Mucosa of descending colon (tissue), 3 donors: ENCODE data around the gene EFNA1. TPM values are rescaled to one million over a fixed set of nuclear protein-coding genes. Genes with fewer than 3 reads are reported as not detected.
A peak's percentile ranks its signal among the peaks of the same experiment; 100 is the strongest.

Experiments used
- ATAC-seq: fragments of 200-7000 bp; cut with Tn5 transposase; one replicate; pipeline ENCODE4 v1.9.1; 2020; ENCODE audit warnings: mild to moderate bottlenecking, moderate library complexity
- DNase-seq, 3 donors: peaks; one replicate each; pipeline ENCODE4 v3.0.0-alpha.2; 2020
- H3K36me3 ChIP-seq: fragments of 200-600 bp; one replicate; pipeline ENCODE4 v1.8.0; 2021; ENCODE audit warnings: low read depth, mild to moderate bottlenecking
- H3K4me1 ChIP-seq: fragments of 200-600 bp; one replicate; pipeline ENCODE4 v1.8.0; 2021; ENCODE audit warnings: low read depth, mild to moderate bottlenecking
- H3K4me3 ChIP-seq: fragments of 200-600 bp; one replicate; pipeline ENCODE4 v1.8.0; 2021; ENCODE audit warnings: mild to moderate bottlenecking
- H3K9me3 ChIP-seq: fragments of 200-600 bp; one replicate; pipeline ENCODE4 v1.8.0; 2021; ENCODE audit warnings: mild to moderate bottlenecking
- CTCF ChIP-seq: fragments of 200-600 bp; IDR thresholded peaks from one replicate; pipeline ENCODE4 v1.8.0; 2022; ENCODE audit warnings: antibody characterized with exemption, mild to moderate bottlenecking
- intact Hi-C, 2 donors: fragments of 100-400 bp; cut with DNase I in 1 of 2; cut with micrococcal nuclease in 1 of 2; formaldehyde crosslinking; loops; one replicate each; pipeline versions ENCODE4 v1.11.0 to v1.11.1; 2022; cut with DNase I, micrococcal nuclease
- total RNA-seq, 3 donors: library from RNA; stranded (reverse); fragmentation: NEBNext Ultra II Directional in 2 of 3; extraction: Animal tissue kit (Norgen Biotek cat#: 25700) in 2 of 3; gene quantifications; one replicate each; pipeline versions ENCODE4 v1.2.1 to v1.2.4, GENCODE V29; 2021 to 2023
- donor health status: DM: no; HTN: no; CAD: no; lungs with moderate emphysema.
- donor health status: DM: no; HTN: no; CAD: no.
- donor health status: DM: no; HTN: yes; CAD: no.

The EFNA1 gene
- total RNA-seq, 3 donors from 2014 or later: 46.3 to 198 (median 110) TPM

GRCh38 chr1:155107309-155108264 lies 20.1 kb upstream of the EFNA1 start:
- ATAC-seq (peak; percentile 55), DNase-seq (no peak)
- Histone ChIP-seq H3K4me1 (peaks cover 3% of the 10 kb centered on the region), H3K4me3 (no peak overlapping the region), H3K9me3 (no peaks in the 10 kb centered on the region), H3K36me3 (no peaks in the 10 kb centered on the region)
- intact Hi-C loops: no loop called here
- no peak for TF ChIP-seq CTCF

- no peak for TF ChIP-seq CTCF
- Histone ChIP-seq H3K4me1 (no peaks in the 10 kb centered on the region), H3K36me3 (no peaks in the 10 kb centered on the region), H3K4me3 (no peak overlapping the region), H3K9me3 (no peaks in the 10 kb centered on the region)
- DNase-seq: no peak
- intact Hi-C loops: no loop called here
- no peak for ATAC-seq
Measured at GRCh38 chr1:155108296-155108695, 19.4 kb upstream of the EFNA1 start.

GRCh38 chr1:155110381-155110780 lies 17.3 kb upstream of the EFNA1 start:
- H3K4me1 ChIP-seq: no peaks in the 10 kb centered on the region
- no peaks in the 10 kb centered on the region for H3K36me3 ChIP-seq
- H3K9me3 ChIP-seq: no peaks in the 10 kb centered on the region
- DNase-seq: no peak
- no peak for ATAC-seq
- intact Hi-C loops: loop anchor here in 1 of 2 donors (10.0 kb wide), 1 partner anchor 54 kb away; no protein-coding TSS in a partner anchor
- H3K4me3 ChIP-seq: no peak overlapping the region
- TF ChIP-seq CTCF: no peak

DNA sequence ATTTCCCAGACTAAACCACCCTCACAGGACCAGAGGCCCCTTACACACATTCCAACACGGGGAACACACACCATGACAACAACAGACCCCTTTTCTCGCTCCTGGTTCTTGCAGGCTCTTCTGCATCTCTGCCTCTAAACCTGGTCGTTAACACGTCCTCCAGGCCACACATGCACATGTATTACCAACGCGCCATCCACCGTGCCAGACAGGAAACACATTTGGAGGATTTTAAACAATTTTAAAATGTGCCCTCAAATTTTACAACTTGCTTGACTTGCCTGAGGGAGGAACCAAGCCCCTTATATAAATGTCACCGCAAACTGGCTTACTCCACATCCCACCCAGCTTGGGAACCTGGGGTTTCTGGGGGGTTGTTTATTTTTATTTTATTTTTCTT lies 16.9 kb upstream of the EFNA1 start:
- DNase-seq (no peak), ATAC-seq (no peak)
- Histone ChIP-seq H3K4me1 (no peaks in the 10 kb centered on the region), H3K4me3 (no peak overlapping the region), H3K9me3 (no peaks in the 10 kb centered on the region), H3K36me3 (no peaks in the 10 kb centered on the region)
- intact Hi-C loops: loop anchor here in 1 of 2 donors (10.0 kb wide), 1 partner anchor 54 kb away; no protein-coding TSS in a partner anchor
- TF ChIP-seq CTCF: no peak

DNA sequence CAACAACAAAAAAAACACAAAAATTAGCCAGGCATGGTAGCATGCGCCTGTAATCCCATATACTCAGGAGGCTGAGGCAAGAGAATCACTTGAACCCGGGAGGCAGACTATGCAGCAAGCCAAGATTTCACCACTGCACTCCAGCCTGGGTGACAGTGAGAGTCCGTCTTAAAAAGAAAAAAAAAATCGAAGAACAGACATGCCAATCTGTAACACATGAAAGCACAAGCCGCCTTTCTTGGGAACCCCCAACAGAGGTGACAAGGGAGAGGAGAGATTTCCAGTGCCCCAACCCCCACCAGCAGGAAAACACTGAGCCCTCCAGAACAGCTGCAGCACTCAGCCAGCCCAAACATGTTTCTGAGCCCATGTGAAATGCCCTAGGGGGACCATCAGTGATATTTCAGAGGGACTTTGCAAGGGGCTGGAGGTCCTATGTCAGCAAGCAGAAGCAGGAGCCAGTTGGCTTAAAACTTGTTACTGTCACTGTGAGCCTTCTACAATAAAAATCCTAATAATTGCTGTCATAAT lies 14.2 kb upstream of the EFNA1 start:
- ATAC-seq (no peak), DNase-seq (no peak)
- Histone ChIP-seq H3K36me3 (no peaks in the 10 kb centered on the region), H3K4me3 (no peak overlapping the region), H3K9me3 (no peaks in the 10 kb centered on the region), H3K4me1 (peaks cover 9% of the 10 kb centered on the region)
- intact Hi-C loops: loop anchor here in 1 of 2 donors (10.0 kb wide), 1 partner anchor 51 kb away; no protein-coding TSS in a partner anchor
- TF ChIP-seq CTCF: no peak
